Thyroid gland (tissue), 4 donors: Measurements from ENCODE around the gene NUDT3.

Experiments used
- CTCF ChIP-seq, 6 experiments: fragments of 200-600 bp in 3 of 6; fragments of 450-650 bp in 3 of 6; sonication (generic) in 3 of 6; IDR thresholded peaks; one replicate each; pipeline ENCODE4 v1.5.1; 2016 to 2019; ENCODE audit warnings: antibody characterized with exemption in 6 of 6, mild to moderate bottlenecking in 2 of 6, inconsistent platforms in 1 of 6, moderate library complexity in 1 of 6
- POLR2A ChIP-seq, 2 donors: fragments of 450-650 bp; IDR thresholded peaks; one replicate each; pipeline ENCODE4 v1.6.1; 2017; ENCODE audit warnings: antibody characterized with exemption in 2 of 2, mild to moderate bottlenecking in 2 of 2, moderate library complexity in 1 of 2

GRCh38 chr6:34325633-34326032, 66.8 kb downstream of the NUDT3 start:
- TF ChIP-seq POLR2A (IDR thresholded peaks at IDR 0.05) (no peak), CTCF (IDR thresholded peaks at IDR 0.05) (no peak)
